ENCODE results near the gene AGBL1.

AGBL1 gene

DNA sequence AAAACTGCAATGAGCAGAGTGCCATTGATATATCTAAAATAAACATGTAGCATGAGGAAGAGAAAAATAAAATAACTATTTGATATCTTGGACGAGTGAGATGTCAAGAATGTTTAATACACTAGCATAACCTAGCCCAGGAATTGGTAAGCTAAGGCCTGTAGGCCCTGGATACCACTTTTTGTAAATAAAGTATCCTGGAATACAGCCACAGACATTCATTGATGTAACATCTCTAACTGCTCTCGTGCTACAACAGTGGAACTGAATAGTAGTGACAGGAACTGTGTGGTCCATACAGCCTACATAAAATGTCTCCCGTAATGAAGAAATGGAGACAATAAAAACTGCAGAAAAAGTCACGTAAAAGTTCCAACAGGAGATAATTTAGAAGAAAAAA lies 869.0 kb downstream of the AGBL1 start:
- no peak for DNase-seq (ENCODE audit: low read depth)
- TF ChIP-seq, protein P1, sequence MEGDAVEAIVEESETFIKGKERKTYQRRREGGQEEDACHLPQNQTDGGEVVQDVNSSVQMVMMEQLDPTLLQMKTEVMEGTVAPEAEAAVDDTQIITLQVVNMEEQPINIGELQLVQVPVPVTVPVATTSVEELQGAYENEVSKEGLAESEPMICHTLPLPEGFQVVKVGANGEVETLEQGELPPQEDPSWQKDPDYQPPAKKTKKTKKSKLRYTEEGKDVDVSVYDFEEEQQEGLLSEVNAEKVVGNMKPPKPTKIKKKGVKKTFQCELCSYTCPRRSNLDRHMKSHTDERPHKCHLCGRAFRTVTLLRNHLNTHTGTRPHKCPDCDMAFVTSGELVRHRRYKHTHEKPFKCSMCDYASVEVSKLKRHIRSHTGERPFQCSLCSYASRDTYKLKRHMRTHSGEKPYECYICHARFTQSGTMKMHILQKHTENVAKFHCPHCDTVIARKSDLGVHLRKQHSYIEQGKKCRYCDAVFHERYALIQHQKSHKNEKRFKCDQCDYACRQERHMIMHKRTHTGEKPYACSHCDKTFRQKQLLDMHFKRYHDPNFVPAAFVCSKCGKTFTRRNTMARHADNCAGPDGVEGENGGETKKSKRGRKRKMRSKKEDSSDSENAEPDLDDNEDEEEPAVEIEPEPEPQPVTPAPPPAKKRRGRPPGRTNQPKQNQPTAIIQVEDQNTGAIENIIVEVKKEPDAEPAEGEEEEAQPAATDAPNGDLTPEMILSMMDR (conservative IDR thresholded peaks at IDR 0.05; ENCODE audit: control insufficient read depth, insufficient read depth, low read depth, low read length) = no peak
- no peak overlapping the region for H3K4me3 ChIP-seq (ENCODE audit: control insufficient read depth, low read depth, low read length)

DNA sequence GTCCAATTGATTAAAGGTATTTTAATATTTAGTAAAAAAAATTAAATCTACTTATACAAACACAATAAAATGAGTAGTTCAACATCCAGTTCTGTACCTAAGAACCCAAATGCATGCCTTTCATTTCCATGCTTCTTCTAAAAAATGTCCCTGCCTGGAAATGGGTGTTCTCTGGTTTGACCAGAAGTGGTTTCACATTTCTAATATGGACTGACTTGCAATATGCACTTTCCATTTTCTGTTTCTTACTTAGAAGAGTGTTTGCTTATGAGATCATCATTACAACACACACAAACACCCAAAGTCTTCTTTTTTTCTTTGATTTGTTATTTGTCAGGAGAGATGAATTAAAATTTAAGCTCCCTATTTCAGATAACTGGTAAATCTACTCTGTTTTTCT lies 879.6 kb downstream of the AGBL1 start:
- TF ChIP-seq, protein P1 (conservative IDR thresholded peaks at IDR 0.05; ENCODE audit: control insufficient read depth, insufficient read depth, low read depth, low read length) = no peak
- DNase-seq (ENCODE audit: low read depth) = no peak

GRCh38 chr15:86961669-86962068 lies 882.0 kb downstream of the AGBL1 start:
- TF ChIP-seq, protein P1 (conservative IDR thresholded peaks at IDR 0.05; ENCODE audit: control insufficient read depth, insufficient read depth, low read depth, low read length) = no peak
- H3K4me3 ChIP-seq (ENCODE audit: control insufficient read depth, low read depth, low read length) = no peak overlapping the region
- DNase-seq (ENCODE audit: low read depth) = no peak

More for the DNA sequence above, 879.6 kb downstream of the AGBL1 start:
- no peak overlapping the region for H3K4me3 ChIP-seq (ENCODE audit: control insufficient read depth, low read depth, low read length)

GRCh38 chr15:86964271-86964670 lies 884.6 kb downstream of the AGBL1 start:
- no peak for DNase-seq (ENCODE audit: low read depth)
- no peak overlapping the region for H3K4me3 ChIP-seq (ENCODE audit: control insufficient read depth, low read depth, low read length)
- TF ChIP-seq, protein P1 (conservative IDR thresholded peaks at IDR 0.05; ENCODE audit: control insufficient read depth, insufficient read depth, low read depth, low read length) = no peak

- no peak for DNase-seq (ENCODE audit: low read depth)
- TF ChIP-seq, protein P1 (conservative IDR thresholded peaks at IDR 0.05; ENCODE audit: control insufficient read depth, insufficient read depth, low read depth, low read length) = no peak
- H3K4me3 ChIP-seq (ENCODE audit: control insufficient read depth, low read depth, low read length) = no peak overlapping the region
Measured at GRCh38 chr15:86968244-86968643, 888.6 kb downstream of the AGBL1 start.

DNA sequence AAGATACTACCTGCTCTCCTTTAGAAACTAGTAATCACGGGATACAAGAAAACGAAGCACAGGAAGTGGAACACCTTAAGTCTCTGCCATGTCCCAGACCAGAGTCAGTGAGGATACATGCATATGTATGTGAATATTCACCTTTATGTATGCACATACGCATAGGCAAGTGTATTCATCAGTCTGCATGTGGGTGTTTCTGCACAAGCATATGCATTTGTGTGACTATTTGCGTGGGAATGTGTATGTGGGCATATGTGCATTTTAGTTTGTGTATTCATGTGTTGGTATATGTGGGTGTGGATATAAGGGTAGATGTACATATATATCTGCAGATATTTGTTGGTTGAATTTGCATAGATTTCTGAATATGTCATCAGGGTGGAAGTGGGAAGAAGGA lies 889.7 kb downstream of the AGBL1 start:
- TF ChIP-seq, protein P1 (conservative IDR thresholded peaks at IDR 0.05; ENCODE audit: control insufficient read depth, insufficient read depth, low read depth, low read length) = no peak
- H3K4me3 ChIP-seq (ENCODE audit: control insufficient read depth, low read depth, low read length) = no peak overlapping the region
- no peak for DNase-seq (ENCODE audit: low read depth)

DNA sequence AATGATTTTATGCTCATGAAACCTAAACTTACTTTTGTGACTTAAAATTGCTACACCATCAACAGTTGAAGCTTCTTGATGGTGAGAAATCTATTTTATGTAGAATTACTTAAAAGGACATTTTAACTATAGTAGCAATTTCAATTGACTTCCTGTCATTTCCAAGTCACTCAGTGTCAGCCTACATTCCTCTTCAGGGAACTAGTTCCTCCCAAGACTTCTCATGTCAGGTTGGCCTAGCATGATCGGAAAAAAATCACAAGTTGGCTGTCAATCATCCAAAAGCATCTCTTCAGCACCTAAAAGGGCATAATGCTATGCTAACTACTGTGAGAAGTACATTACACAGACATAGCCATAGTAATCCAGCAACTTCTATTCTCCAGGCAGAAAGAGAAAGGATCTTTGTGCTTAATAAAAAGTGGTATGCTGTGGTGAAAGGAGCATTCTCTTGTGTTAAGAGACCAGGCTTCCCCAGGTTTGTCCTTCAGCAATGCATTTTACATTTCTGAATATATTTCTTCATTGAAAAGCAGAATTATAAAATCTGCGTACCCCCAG lies 893.7 kb downstream of the AGBL1 start:
- TF ChIP-seq, protein P1 (conservative IDR thresholded peaks at IDR 0.05; ENCODE audit: control insufficient read depth, insufficient read depth, low read depth, low read length) = no peak
- H3K4me3 ChIP-seq (ENCODE audit: control insufficient read depth, low read depth, low read length) = no peak overlapping the region
- DNase-seq (ENCODE audit: low read depth) = no peak

All from fibroblast of mammary gland (primary cell).